Measurements from ENCODE around the gene EFL1.

DNA sequence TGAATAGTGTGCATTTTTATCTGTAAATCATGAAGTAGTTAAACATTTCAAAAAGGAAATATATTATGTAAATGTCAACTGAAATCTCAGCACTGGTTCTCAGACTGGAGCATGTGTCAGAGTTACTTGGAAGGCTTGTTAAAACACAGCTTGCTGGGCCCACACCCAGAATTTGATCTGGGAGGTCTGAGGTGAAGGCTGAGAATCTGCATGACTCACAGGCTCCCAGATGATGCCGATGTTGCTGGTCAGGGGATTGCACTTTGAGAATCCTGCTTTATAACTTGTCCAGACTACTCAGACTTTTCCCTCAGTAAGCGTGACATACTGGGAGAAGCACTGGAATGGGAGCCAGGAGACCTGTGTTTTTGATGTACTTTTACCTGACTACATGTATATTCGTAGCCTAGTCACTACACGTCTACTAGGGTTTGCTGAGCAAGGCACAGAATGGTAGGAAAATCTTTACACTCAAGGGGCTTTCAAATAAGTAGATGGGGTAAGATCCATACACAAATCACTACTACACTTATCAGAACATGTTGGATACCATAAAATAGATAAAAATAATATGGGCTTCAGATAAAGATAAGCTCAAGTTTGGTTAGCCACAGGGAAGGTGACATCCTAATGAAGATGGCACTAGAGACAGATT is 139.7 kb downstream of the EFL1 start:
- TF ChIP-seq TAF1 (IDR thresholded peaks at IDR 0.05; ENCODE audit: low read depth): no peak
- no peak for TF ChIP-seq CREB1 (IDR thresholded peaks at IDR 0.05; ENCODE audit: low read depth)
- no peak for TF ChIP-seq EGR1 (IDR thresholded peaks at IDR 0.05)
- TF ChIP-seq, protein P1, sequence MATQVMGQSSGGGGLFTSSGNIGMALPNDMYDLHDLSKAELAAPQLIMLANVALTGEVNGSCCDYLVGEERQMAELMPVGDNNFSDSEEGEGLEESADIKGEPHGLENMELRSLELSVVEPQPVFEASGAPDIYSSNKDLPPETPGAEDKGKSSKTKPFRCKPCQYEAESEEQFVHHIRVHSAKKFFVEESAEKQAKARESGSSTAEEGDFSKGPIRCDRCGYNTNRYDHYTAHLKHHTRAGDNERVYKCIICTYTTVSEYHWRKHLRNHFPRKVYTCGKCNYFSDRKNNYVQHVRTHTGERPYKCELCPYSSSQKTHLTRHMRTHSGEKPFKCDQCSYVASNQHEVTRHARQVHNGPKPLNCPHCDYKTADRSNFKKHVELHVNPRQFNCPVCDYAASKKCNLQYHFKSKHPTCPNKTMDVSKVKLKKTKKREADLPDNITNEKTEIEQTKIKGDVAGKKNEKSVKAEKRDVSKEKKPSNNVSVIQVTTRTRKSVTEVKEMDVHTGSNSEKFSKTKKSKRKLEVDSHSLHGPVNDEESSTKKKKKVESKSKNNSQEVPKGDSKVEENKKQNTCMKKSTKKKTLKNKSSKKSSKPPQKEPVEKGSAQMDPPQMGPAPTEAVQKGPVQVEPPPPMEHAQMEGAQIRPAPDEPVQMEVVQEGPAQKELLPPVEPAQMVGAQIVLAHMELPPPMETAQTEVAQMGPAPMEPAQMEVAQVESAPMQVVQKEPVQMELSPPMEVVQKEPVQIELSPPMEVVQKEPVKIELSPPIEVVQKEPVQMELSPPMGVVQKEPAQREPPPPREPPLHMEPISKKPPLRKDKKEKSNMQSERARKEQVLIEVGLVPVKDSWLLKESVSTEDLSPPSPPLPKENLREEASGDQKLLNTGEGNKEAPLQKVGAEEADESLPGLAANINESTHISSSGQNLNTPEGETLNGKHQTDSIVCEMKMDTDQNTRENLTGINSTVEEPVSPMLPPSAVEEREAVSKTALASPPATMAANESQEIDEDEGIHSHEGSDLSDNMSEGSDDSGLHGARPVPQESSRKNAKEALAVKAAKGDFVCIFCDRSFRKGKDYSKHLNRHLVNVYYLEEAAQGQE (IDR thresholded peaks at IDR 0.05; ENCODE audit: low read depth): no peak
- no peak for TF ChIP-seq FOXM1 (IDR thresholded peaks at IDR 0.05; ENCODE audit: borderline replicate concordance, low read depth)
- TF ChIP-seq, protein P2, sequence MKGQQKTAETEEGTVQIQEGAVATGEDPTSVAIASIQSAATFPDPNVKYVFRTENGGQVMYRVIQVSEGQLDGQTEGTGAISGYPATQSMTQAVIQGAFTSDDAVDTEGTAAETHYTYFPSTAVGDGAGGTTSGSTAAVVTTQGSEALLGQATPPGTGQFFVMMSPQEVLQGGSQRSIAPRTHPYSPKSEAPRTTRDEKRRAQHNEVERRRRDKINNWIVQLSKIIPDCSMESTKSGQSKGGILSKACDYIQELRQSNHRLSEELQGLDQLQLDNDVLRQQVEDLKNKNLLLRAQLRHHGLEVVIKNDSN (IDR thresholded peaks at IDR 0.05): no peak
- TF ChIP-seq CEBPB (IDR thresholded peaks at IDR 0.05): no peak
- no peak for TF ChIP-seq TEAD4 (IDR thresholded peaks at IDR 0.05)
- no peak for TF ChIP-seq EP300 (IDR thresholded peaks at IDR 0.05; ENCODE audit: borderline replicate concordance)
- TF ChIP-seq YY1 (IDR thresholded peaks at IDR 0.05; ENCODE audit: low read depth): no peak
- TF ChIP-seq, protein P3, sequence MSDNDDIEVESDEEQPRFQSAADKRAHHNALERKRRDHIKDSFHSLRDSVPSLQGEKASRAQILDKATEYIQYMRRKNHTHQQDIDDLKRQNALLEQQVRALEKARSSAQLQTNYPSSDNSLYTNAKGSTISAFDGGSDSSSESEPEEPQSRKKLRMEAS (IDR thresholded peaks at IDR 0.05): no peak
- no peak for TF ChIP-seq RAD21 (IDR thresholded peaks at IDR 0.05; ENCODE audit: low read depth)

All from Ishikawa (cell line).